Caki2 (cell line): Measurements from ENCODE around the gene MAPK8. TPM values are rescaled to one million over a fixed set of nuclear protein-coding genes. Genes with fewer than 3 reads are reported as not detected.

ENCODE experiments used
- DNase-seq: peaks from one replicate; pipeline ENCODE4 v3.0.0-alpha.2; 2015; ENCODE audit warnings: low read depth
- in situ Hi-C: cut with HindIII; loops from 2 replicates; pipeline ENCODE4 v1.10.0; 2016; ENCODE audit warnings: low sequenced_read_pairs, low pct_unique_long_range_greater_than_20kb, mixed read lengths
- total RNA-seq: library from RNA; depleted of rRNA; stranded (reverse); fragments of >200 nt; shearing (Covaris generic); gene quantifications from 2 replicates; pipeline ENCODE4 v1.2.3, GENCODE V29; 2014; ENCODE audit warnings: low replicate concordance

Gene MAPK8
- total RNA-seq, 1 experiment from 2014 or later = 93.7 TPM

DNA sequence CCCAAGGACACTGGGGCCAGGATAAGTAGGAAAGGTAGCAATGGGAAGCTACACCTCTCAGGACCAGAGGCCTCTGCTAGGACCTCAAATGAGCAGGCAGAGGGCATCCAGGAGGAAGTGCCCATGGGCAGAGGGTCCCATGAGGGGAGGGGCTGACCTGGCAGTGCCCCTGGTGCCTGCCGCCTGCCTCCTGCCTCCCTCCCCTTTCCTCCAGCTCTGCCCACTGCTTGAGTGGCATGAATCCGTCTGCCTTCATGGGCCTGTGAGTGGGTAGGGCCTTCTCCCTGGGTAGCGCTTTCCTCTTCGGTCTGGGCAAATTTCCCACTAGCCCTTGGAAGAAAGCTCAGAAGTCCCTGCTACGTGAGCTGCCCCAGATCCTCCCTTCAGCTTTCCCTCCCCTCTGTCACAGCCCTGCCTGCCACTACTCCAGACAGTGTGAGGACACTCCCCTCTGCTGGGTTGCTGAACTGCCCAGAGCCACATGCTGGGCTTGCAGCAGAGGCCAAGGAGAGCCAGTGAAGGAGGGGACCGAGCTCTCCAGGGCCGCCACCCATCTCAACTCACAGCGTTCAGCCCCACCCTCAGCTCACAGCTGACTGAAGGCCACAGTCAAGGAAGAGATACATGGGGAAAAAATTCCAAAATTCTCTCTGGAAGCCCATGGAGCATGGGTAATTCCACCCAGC lies 157.0 kb downstream of the MAPK8 start:
- in situ Hi-C loops = no loop called here
- peak; percentile 26 for DNase-seq

DNA sequence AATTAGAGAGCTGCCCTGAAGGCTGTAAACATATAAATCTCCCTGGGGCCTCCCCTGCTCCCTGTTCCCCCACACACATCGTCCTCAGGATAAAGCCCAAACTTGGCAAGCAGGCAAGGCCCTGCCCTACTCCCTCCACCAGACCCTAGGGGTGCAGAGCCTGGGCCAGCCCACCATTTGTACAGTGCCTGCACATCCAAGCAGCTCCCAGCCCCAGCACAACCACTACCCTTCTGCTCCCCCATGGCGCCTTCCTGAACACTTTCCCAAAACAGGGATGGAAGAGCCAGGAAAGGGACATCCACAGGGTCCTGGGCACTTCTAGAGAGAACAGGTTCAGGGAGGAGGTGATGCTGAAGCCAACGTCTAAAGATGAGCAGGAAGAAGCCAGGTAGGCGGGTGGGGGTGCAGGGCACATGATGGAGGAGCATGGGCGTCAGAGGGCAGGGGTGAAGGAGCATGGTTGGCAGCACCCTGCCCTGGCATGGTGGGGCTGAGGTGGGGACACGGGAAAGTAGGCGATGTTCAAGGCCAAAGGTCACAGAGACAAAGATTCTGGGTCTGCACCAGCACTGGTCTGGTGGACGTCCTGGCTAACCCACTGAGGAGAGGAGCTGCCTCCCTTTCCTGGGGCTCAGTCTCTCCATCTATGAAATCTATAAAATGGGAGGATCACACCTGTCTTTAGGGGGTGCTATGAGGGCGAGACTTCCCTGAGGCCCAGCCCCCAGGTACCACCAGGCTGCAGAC lies 157.8 kb downstream of the MAPK8 start:
- in situ Hi-C loops = no loop called here

DNA sequence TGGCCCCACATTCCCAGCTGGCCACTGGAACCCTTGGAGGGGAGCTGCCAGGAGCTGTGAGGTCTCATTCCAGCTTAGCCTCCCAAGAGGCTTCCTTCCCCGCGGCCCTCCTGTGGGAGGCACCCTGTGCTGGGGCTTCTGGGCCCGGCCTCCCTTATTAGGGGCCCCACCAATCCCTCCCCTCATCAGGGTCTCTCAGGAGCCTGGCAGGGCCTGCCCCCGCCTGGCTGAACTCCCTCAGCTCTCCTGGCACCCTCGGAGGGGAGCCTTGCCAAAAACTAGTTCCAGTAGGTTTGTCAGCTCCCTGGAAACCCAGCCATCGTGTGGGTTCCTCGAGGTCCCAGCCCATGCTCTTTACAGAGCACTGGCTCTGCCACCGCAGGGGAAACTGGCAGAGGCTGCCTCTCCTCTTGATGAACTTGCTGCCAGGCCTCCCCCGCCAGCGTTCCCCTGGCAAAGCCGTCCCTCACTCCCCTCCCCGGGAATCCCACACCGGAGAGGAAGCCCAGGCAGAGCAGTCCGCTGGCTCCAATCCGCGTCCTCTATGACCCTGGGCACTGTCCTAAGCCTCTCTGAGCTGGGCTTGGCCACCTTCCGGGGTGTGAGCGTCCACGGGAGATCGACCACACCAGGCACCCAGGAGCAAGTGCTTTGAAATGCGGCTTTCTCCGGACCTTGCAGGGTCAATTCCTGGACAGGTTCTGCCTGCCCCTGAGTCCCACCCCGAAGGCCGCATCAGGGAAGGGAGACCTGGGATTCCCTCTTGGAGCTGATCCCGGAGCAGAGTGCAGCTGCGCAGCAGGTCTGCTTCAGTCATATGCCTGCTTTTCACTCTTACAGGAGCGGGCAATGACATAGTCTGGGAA lies 158.6 kb downstream of the MAPK8 start:
- in situ Hi-C loops = no loop called here

More for the DNA sequence above, 157.8 kb downstream of the MAPK8 start:
- no peak for DNase-seq

DNA sequence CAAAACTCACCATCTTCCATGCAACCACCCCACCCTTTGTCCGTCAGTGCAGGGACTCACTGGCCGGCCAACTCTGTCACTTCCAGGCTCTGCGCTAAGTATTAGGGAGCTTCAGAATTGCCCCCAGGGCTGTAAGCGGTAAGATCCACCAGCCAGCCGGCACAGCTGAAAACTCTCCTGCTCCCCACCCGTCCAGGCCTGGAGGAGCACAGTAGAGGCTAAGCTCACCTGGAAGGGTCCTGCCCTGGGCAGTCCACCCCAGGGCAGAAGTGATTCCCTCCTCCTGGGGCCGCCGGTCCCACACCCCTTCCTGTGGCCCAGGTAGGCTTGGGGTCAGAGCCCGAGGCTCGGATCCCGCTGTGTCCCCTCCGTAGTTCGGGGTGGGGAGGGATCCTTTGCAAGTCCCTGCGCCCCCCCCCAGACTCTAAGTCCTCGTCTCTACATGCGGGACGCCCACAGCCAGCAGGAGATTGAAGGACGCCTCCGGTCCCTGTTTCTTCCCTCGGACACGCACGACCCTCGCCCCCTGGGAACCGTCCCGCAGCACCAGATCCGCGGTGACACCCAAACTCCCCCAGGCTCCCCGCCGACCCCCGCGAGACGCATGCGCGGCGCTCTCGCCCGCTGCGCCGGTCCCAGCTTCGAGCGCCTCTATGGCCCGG lies 159.5 kb downstream of the MAPK8 start:
- DNase-seq = no peak
- in situ Hi-C loops = no loop called here

More for the DNA sequence above, 158.6 kb downstream of the MAPK8 start:
- no peak for DNase-seq

DNA sequence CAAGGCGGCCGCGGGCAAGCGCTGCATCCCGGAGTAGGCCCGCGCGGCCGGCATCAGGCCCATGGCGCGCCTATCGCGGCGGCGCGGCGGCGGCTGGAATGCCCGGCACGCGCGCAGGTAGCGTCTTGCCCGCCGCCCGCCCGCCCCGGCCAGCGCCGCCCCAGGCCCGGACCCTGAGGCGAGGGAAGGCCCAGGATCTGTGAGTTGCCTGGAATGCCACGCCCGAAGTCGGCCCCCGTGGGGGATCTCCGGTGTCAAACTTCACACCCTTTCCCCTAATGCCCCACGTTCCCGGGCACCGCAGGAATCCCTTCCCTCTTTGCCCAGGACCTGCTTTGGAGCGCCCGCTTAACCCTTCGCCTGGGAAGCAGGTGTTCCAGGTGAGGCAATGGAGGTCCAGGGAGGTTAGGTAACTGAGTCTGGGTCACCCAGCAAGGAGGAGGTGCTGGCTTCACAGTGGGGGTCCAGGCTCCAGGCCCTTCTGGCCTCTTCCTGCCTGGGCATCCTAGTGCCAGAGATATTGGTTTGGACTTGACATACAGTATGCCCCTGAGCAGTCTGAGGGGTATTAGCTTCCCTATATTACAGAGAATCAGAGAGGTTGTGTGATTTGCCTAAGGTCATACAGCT lies 160.2 kb downstream of the MAPK8 start:
- DNase-seq = no peak
- in situ Hi-C loops = no loop called here

- in situ Hi-C loops = no loop called here
- no peak for DNase-seq
Measured at GRCh38 chr10:48467669-48468068, 161.2 kb downstream of the MAPK8 start.

DNA sequence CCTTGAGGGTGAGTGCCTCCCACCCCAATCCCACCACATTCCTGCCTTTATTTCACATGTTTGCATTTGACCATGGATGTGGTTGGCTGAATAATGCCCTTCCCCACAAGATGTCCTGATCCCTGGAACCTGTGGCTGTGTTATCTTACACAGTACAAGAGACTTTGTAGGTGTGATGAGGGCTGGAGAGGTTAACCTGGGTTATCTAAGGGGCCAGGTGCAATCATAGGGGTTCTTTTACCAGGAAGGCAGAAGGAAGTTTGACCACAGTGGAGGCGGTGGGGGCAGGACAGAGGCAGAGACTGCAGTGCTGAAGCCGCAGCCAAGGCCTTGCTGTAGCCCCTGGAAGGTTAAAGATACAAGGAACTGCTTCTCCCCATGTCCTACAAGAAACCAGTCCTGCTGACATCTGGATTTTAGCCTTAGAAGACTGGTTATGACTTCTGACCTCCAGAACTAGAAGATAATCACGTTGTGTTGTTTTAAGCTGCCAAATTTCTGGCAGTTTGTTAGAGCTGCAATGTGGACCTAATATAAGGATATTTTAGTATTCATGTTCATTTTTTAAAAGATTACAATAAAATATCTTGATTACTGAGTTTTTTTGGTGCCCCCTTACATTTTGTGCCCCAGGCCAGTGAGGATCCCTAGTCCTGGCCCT lies 161.8 kb downstream of the MAPK8 start:
- DNase-seq = no peak
- in situ Hi-C loops = no loop called here

DNA sequence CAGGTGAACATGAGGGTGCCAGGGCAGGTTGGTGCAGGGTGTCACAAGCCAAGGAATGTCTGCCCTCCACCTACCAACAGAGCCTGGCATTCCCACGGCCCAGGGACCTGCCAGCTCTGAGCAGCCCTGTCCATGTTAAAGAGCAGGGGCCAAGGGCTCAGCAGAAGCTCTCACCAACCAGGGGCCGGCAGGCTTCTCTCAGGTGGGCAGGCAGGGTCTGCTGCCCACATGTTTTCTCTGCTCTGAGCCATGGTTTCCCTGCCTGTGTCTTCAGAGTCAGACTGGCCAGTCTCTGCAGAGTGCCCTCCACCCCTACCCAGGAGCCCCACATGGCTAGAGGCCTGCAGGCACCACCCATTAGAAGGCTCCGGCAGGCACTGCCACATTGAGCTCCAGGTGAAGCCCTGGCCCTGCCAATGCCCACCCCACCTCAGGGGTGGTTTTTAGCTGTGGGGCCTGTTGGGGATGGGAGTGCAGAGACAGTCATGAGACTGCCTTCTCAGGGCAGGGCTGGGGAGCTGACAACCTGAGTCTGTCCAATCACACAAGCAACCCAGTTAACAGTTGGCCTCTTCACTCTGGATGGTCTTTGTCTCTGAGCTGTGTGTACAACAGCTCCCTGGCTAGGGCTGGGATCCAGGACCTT lies 162.5 kb downstream of the MAPK8 start:
- in situ Hi-C loops = no loop called here
- DNase-seq = no peak

DNA sequence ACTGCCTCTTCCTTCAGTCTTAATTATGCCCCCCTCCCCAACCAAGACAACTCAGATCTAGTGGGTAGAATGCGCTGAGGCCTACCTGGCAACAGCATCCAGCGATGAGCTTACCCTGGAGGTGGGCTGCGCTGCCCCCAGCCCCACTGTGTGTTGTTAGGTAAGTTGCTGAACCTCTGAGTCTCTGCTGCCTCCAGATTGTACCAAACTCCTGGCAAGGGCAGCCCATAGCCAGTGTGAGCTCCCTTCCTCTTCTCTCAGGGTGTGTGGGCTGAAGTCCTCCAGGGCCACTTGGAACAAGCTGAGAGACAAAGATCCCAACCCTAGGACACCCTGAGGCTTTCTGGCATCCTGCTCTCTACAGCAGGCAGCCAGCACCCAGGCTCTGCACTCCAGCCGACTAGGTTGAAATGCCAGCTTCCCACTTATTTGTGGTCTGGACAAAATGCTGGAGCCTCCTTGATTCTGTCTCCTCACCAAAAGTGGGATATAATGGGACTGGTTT lies 163.1 kb downstream of the MAPK8 start:
- in situ Hi-C loops = no loop called here
- no peak for DNase-seq

GRCh38 chr10:48470115-48470892 lies 163.8 kb downstream of the MAPK8 start:
- DNase-seq = no peak
- in situ Hi-C loops = no loop called here

GRCh38 chr10:48470893-48471805 lies 164.7 kb downstream of the MAPK8 start:
- DNase-seq = no peak

GRCh38 chr10:48472501-48473069 lies 166.1 kb downstream of the MAPK8 start:
- in situ Hi-C loops = no loop called here
- DNase-seq = no peak

More at GRCh38 chr10:48470893-48471805, 164.7 kb downstream of the MAPK8 start:
- in situ Hi-C loops = no loop called here

DNA sequence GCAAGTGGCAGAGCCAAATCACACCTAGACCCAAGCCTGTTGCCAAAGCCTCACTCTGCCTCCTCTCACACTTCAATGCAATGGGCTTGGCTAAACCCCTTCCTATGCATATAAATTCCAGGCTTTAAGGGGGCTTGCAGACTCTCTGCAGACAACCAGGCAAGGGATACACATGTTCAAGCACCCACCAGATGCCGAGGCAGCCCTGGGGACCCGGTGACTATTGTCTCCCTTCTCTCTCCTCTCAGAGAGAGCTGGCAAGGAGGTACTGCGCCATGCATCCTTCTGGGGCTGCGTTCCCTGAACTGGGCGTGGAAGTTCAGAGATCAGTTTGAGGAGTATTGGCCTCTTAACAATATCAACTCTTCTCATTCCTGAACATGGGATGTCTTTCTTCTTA lies 167.2 kb downstream of the MAPK8 start:
- in situ Hi-C loops = no loop called here
- no peak for DNase-seq

DNA sequence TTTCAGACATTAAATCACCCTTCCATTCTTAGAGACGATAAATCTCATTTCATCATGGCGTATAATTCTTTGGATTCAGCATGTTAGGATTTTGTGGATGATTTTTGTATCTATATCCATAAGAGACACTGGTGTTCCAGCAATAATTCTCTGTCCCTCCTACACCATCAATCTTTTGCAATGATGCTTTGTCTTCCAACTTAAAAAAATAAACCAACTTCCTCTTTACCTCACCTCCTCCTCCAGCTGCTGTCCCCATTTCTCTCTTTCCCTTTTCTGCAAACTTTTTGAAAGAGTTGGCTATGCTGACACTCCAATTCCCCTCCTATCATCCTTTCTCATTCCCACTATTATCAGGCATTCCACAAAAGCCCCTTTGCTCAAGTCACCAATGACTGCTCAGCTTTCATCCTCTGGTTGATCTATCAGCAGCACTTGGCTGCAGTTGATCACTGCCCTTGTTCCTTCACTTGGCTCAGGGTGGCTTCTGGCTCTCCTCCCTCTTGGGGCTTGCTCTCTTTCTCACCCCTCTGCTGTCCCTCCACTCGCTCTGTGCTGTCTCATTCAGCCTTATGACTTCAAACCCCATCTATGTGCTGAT lies 168.4 kb downstream of the MAPK8 start:
- DNase-seq = no peak
- in situ Hi-C loops = no loop called here

GRCh38 chr10:48475943-48476278 lies 169.4 kb downstream of the MAPK8 start:
- no peak for DNase-seq

More at GRCh38 chr10:48475943-48476278, 169.4 kb downstream of the MAPK8 start:
- in situ Hi-C loops = no loop called here
